H1 (cell line): ENCODE results near the gene PSMD13. TPM values are rescaled to one million over a fixed set of nuclear protein-coding genes. Genes with fewer than 3 reads are reported as not detected.

ENCODE experiments used
- CTCF ChIA-PET: fragments of 300-600 bp; sonication (Branson Sonifier 250); formaldehyde crosslinking; loops from one replicate; lab custom pipeline; 2021; ENCODE audit not compliant: partially characterized antibody; lab: Charles Lee
- POLR2A ChIA-PET: fragments of 300-600 bp; sonication (Branson Sonifier 250); formaldehyde crosslinking; loops from one replicate; lab custom pipeline; 2021; ENCODE audit warnings: inconsistent platforms; ENCODE audit not compliant: partially characterized antibody; lab: Charles Lee
- DNase-seq, 2 experiments: peaks; one replicate each; pipeline versions ENCODE4 v3.0.0 to v3.0.0-alpha.2; 2010 to 2022; ENCODE audit warnings: low spot score in 2 of 2, low read depth in 1 of 2, mixed read lengths in 1 of 2
- FAIRE-seq: peaks from 2 replicates; lab custom pipeline; 2011; peaks lifted over from hg19 to GRCh38; lab: Jason Lieb, UNC
- H2AFZ ChIP-seq: 2 replicates; pipeline ENCODE4 v1.8.1; 2012; ENCODE audit warnings: low read length, inconsistent platforms
- H2AK5ac ChIP-seq: 2 replicates; pipeline ENCODE4 v1.6.1; 2013; ENCODE audit warnings: low read depth, low read length
- H2BK120ac ChIP-seq: replicated peaks from 2 replicates; pipeline ENCODE3; 2013; ENCODE audit warnings: low read depth, low read length, inconsistent platforms
- H2BK12ac ChIP-seq: 2 replicates; pipeline ENCODE4 v1.6.1; 2013; ENCODE audit warnings: low read depth, low read length
- H2BK15ac ChIP-seq: 2 replicates; pipeline ENCODE4 v1.6.1; 2013; ENCODE audit warnings: low read length
- H2BK20ac ChIP-seq: 2 replicates; pipeline ENCODE4 v1.6.1; 2013; ENCODE audit warnings: low read length
- H2BK5ac ChIP-seq: 2 replicates; pipeline ENCODE4 v1.6.1; 2013; ENCODE audit warnings: low read depth, low read length
- H3K14ac ChIP-seq: 2 replicates; pipeline ENCODE4 v1.6.1; 2013; ENCODE audit warnings: inconsistent platforms; ENCODE audit not compliant: insufficient read length
- H3K18ac ChIP-seq: 2 replicates; pipeline ENCODE4 v1.6.1; 2013; ENCODE audit warnings: low read length; ENCODE audit errors: extremely low read depth
- H3K23ac ChIP-seq: 2 replicates; pipeline ENCODE4 v1.6.1; 2013; ENCODE audit warnings: inconsistent platforms; ENCODE audit not compliant: insufficient read length
- H3K23me2 ChIP-seq: 2 replicates; pipeline ENCODE4 v1.6.1; 2013; ENCODE audit warnings: low read depth, low read length
- H3K27ac ChIP-seq: 2 replicates; pipeline ENCODE4 v1.6.1; 2011; ENCODE audit warnings: low read depth, low read length, inconsistent platforms
- H3K27me3 ChIP-seq, 4 experiments: replicated peaks in 1 of 4; 1 replicate in 1 of 4; 2 replicates in 3 of 4; pipeline versions ENCODE4 v1.6.1 to v1.8.1; 2011 to 2013; ENCODE audit warnings: low read length in 3 of 4, mild to moderate bottlenecking in 3 of 4, inconsistent platforms in 2 of 4, mixed read lengths in 2 of 4, moderate library complexity in 1 of 4; ENCODE audit not compliant: control insufficient read depth in 3 of 4, insufficient read depth in 3 of 4; ENCODE audit errors: extremely low read depth in 1 of 4
- H3K36me3 ChIP-seq, 4 experiments: 2 replicates each; pipeline versions ENCODE4 v1.6.1 to v1.8.1; 2011 to 2013; ENCODE audit warnings: mild to moderate bottlenecking in 4 of 4, low read length in 3 of 4, moderate library complexity in 2 of 4, control low read depth in 1 of 4, inconsistent platforms in 1 of 4; ENCODE audit not compliant: insufficient read depth in 4 of 4, control insufficient read depth in 2 of 4
- H3K4ac ChIP-seq: replicated peaks from 2 replicates; pipeline ENCODE3; 2013; ENCODE audit warnings: low read length, low read depth, mixed read lengths, inconsistent platforms; ENCODE audit not compliant: insufficient read length
- H3K4me1 ChIP-seq, 4 experiments: replicated peaks in 1 of 4; 1 replicate in 1 of 4; 2 replicates in 3 of 4; pipeline versions ENCODE4 v1.6.1 to v1.8.1; 2011 to 2013; ENCODE audit warnings: low read length in 3 of 4, inconsistent platforms in 2 of 4, mixed read lengths in 1 of 4; ENCODE audit not compliant: insufficient read depth in 4 of 4, control insufficient read depth in 3 of 4
- H3K4me2 ChIP-seq, 2 experiments: 2 replicates each; pipeline versions ENCODE4 v1.6.1 to v1.8.1; 2011 to 2013; ENCODE audit warnings: low read depth in 2 of 2, low read length in 2 of 2, control low read depth in 1 of 2, inconsistent platforms in 1 of 2, mild to moderate bottlenecking in 1 of 2; ENCODE audit not compliant: insufficient read depth in 1 of 2
- H3K4me3 ChIP-seq, 4 experiments: fragments of 200-600, 300-600 bp in 1 of 4; sonication (generic), shearing (Covaris generic), sonication (Bioruptor Twin) in 1 of 4; 2 replicates each; pipeline versions ENCODE4 v1.5.1 to v1.8.1; 2011 to 2016; ENCODE audit warnings: low read length in 4 of 4, low read depth in 3 of 4, control low read depth in 2 of 4, inconsistent platforms in 2 of 4, mild to moderate bottlenecking in 2 of 4, mixed read lengths in 1 of 4, moderate library complexity in 1 of 4; ENCODE audit not compliant: insufficient read depth in 2 of 4; ENCODE audit errors: extremely low read depth in 1 of 4
- H3K56ac ChIP-seq: replicated peaks from 2 replicates; pipeline ENCODE3; 2013; ENCODE audit warnings: low read depth, mild to moderate bottlenecking, mixed read lengths, low read length, inconsistent platforms; ENCODE audit not compliant: insufficient read length
- H3K79me1 ChIP-seq: 2 replicates; pipeline ENCODE4 v1.6.1; 2013; ENCODE audit warnings: low read depth, low read length, control low read depth
- H3K79me2 ChIP-seq, 2 experiments: 2 replicates each; pipeline versions ENCODE4 v1.6.1 to v1.8.1; 2012 to 2013; ENCODE audit warnings: low read length in 2 of 2, mild to moderate bottlenecking in 2 of 2, inconsistent platforms in 1 of 2; ENCODE audit not compliant: insufficient read depth in 2 of 2, control insufficient read depth in 1 of 2
- H3K9ac ChIP-seq, 4 experiments: replicated peaks in 1 of 4; 1 replicate in 1 of 4; 2 replicates in 3 of 4; pipeline versions ENCODE4 v1.6.1 to v1.8.1; 2011 to 2013; ENCODE audit warnings: low read depth in 3 of 4, low read length in 3 of 4, control low read depth in 2 of 4, mild to moderate bottlenecking in 2 of 4, moderate library complexity in 2 of 4, inconsistent platforms in 1 of 4; ENCODE audit errors: extremely low read depth in 1 of 4
- H3K9me3 ChIP-seq, 2 experiments: 2 replicates each; pipeline versions ENCODE4 v1.6.1 to v1.8.1; 2012 to 2013; ENCODE audit warnings: mild to moderate bottlenecking in 2 of 2, moderate library complexity in 2 of 2, control low read depth in 1 of 2, inconsistent platforms in 1 of 2, low read depth in 1 of 2, low read length in 1 of 2, mixed read lengths in 1 of 2; ENCODE audit not compliant: insufficient read depth in 2 of 2
- H4K20me1 ChIP-seq, 2 experiments: replicated peaks in 1 of 2; 2 replicates each; pipeline versions ENCODE3 to v1.8.1; 2011 to 2013; ENCODE audit warnings: inconsistent platforms in 2 of 2, low read length in 2 of 2, mild to moderate bottlenecking in 1 of 2; ENCODE audit not compliant: insufficient read depth in 2 of 2, control insufficient read depth in 1 of 2
- H4K5ac ChIP-seq: 2 replicates; pipeline ENCODE4 v1.6.1; 2013; ENCODE audit warnings: low read length, low read depth, mixed read lengths, inconsistent platforms; ENCODE audit not compliant: insufficient read length
- H4K8ac ChIP-seq: 2 replicates; pipeline ENCODE4 v1.8.0; 2013; ENCODE audit warnings: mild to moderate bottlenecking, moderate library complexity, low read length, inconsistent platforms; ENCODE audit not compliant: insufficient read depth; ENCODE audit errors: extremely low read depth
- H4K91ac ChIP-seq: replicated peaks from 2 replicates; pipeline ENCODE3; 2013; ENCODE audit warnings: low read length, mixed read lengths, inconsistent platforms; ENCODE audit not compliant: insufficient read length
- CBX5 ChIP-seq: fragments of 300-800, 300-1000 bp; sonication (generic); IDR thresholded peaks from 2 replicates; pipeline ENCODE4 v1.7.1; 2016; ENCODE audit warnings: antibody characterized with exemption, low read length, low read depth
- GABPA ChIP-seq: IDR thresholded peaks from 2 replicates; pipeline ENCODE4 v1.6.1; 2011; ENCODE audit warnings: mild to moderate bottlenecking, low read length, moderate library complexity, borderline replicate concordance; ENCODE audit not compliant: insufficient read depth
- WGBS, 2 experiments: shearing (Covaris generic) in 1 of 2; methylation state at CpG; one replicate each; pipeline versions ENCODE4 v1.1.6 to v1.1.7; 2013 to 2015; ENCODE audit warnings: low lambda C conversion rate in 2 of 2, mixed read lengths in 2 of 2, inconsistent platforms in 1 of 2, low coverage in 1 of 2, missing lambda C conversion rate in 1 of 2; ENCODE audit not compliant: insufficient replicate concordance in 2 of 2, insufficient coverage in 1 of 2, insufficient read length in 1 of 2; ENCODE audit errors: extremely low coverage in 1 of 2, missing lambda C conversion rate in 1 of 2; 5-methylcytosine and 5-hydroxymethylcytosine counted together
- polyA plus RNA-seq, 7 experiments: library from polyadenylated mRNA; depleted of rRNA in 3 of 7; stranded (reverse) in 5 of 7; unstranded in 2 of 7; fragments of >200 nt in 5 of 7; fragments of 200-250 nt in 2 of 7; gene quantifications; 1 replicate in 5 of 7; 2 replicates in 1 of 7; 4 replicates in 1 of 7; pipeline versions ENCODE4 v1.2.1 to v1.2.3, GENCODE V29; 2011 to 2013; ENCODE audit warnings: missing spikeins in 2 of 7, mixed read lengths in 2 of 7
- total RNA-seq: library from RNA; stranded (reverse); fragmentation: NEBNext Ultra II Directional; extraction: Animal tissue kit (Norgen Biotek cat#: 25700); gene quantifications from 2 replicates; pipeline ENCODE4 v1.2.1, GENCODE V29; 2021
- TF ChIP-seq, protein P1 (sequence below): IDR thresholded peaks from 2 replicates; pipeline ENCODE4 v1.6.1; 2012; ENCODE audit warnings: inconsistent platforms

PSMD13 gene
- total and polyA plus RNA-seq, 2 of the 8 experiments (the other 6 are each of a cell fraction or from before 2014, with no cell fraction given) = 121 to 141 TPM

DNA sequence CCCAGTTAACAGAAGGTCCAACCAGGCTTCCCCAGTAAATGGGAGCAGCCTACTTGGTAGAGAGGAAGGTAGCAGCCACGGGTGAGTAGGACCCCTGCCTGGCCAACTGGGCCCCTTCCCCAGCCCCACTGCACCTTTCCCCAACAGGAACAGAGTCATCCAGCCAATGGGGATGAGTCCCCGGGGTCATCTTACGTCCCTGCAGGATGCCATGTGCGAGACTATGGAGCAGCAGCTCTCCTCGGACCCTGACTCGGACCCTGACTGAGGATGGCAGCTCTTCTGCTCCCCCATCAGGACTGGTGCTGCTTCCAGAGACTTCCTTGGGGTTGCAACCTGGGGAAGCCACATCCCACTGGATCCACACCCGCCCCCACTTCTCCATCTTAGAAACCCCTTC lies 22.7 kb upstream of the PSMD13 start:
- H2AK5ac ChIP-seq = no peak overlapping the region
- peaks cover 1 to 6% of the 10 kb centered on the region in 2 experiments for H4K20me1 ChIP-seq
- no peak for TF ChIP-seq GABPA
- no peak for TF ChIP-seq CBX5
- TF ChIP-seq, protein P1, sequence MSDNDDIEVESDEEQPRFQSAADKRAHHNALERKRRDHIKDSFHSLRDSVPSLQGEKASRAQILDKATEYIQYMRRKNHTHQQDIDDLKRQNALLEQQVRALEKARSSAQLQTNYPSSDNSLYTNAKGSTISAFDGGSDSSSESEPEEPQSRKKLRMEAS = no peak

More for the DNA sequence above, 22.7 kb upstream of the PSMD13 start:
- Histone ChIP-seq H2BK15ac (no peak overlapping the region), H3K18ac (no peak overlapping the region), H4K91ac (no peak overlapping the region), H4K5ac (no peak overlapping the region), H3K9me3 (no peaks in the 10 kb centered on the region), H3K36me3 (peaks cover 32 to 57% (median 41%) of the 10 kb centered on the region in 4 experiments), H3K4me3 (no peak overlapping the region), H3K79me2 (peaks cover 0 to 17% of the 10 kb centered on the region in 2 experiments; a peak in 2 of 4 replicates), H3K23me2 (peaks cover 2% of the 10 kb centered on the region; the same call in 1 of the 2 replicates), H3K14ac (no peak overlapping the region), H3K4me2 (no peak overlapping the region), H2AFZ (no peak overlapping the region), H3K56ac (no peak overlapping the region), H3K27me3 (no peaks in the 10 kb centered on the region), H3K4ac (no peak overlapping the region), H3K23ac (no peak overlapping the region), H2BK5ac (no peak overlapping the region), H3K27ac (no peak overlapping the region), H2BK120ac (no peak overlapping the region), H3K79me1 (peaks cover 5% of the 10 kb centered on the region; the same call in 1 of the 2 replicates), H2BK20ac (no peak overlapping the region), H4K8ac (no peak overlapping the region), H3K4me1 (peaks cover 0 to 10% (median 6%) of the 10 kb centered on the region in 4 experiments; a peak in 5 of 7 replicates), H2BK12ac (no peak overlapping the region), H3K9ac (no peak overlapping the region)
- no peak for FAIRE-seq
- ChIA-PET CTCF (interaction anchor here (1.1 kb wide), 1 partner anchor 14 kb away, joined by 3 read pairs; no protein-coding TSS in a partner anchor), POLR2A (interaction anchor here (0.5 to 8.7 kb wide), 5 partner anchors 8 to 150 kb away, joined by 3 to 99 read pairs (median 5); partner anchors contain the start of gene SIRT3)
- WGBS, 2 experiments = 85% methylated on average over 7 of the region's 7 CpGs; no CpG with 5 or more reads in 1 of the 2 experiments
- DNase-seq = no peak
